Vagina (tissue), 2 donors: ENCODE results near the gene HIRA. TPM values are rescaled to one million over a fixed set of nuclear protein-coding genes. Genes with fewer than 3 reads are reported as not detected.

ENCODE experiments used
- DNase-seq, 2 donors: peaks; one replicate each; pipeline ENCODE4 v3.0.0-alpha.2; 2017; ENCODE audit errors: extremely low spot score in 2 of 2
- H3K27ac ChIP-seq: fragments of 200-600 bp; sonication (generic); one replicate; pipeline ENCODE4 v1.5.1; 2019
- H3K27me3 ChIP-seq: fragments of 200-600 bp; sonication (generic); one replicate; pipeline ENCODE4 v1.5.1; 2019
- H3K36me3 ChIP-seq, 2 donors: fragments of 200-600 bp; sonication (generic); one replicate each; pipeline ENCODE4 v1.5.1; 2017 to 2019
- H3K4me1 ChIP-seq: fragments of 200-600 bp; sonication (generic); one replicate; pipeline ENCODE4 v1.5.1; 2019
- H3K4me3 ChIP-seq, 2 donors: fragments of 200-600 bp; sonication (generic); 1 replicate in 1 of 2; 2 replicates in 1 of 2; pipeline ENCODE4 v1.5.1; 2016 to 2019
- H3K9me3 ChIP-seq: fragments of 200-600 bp; sonication (generic); one replicate; pipeline ENCODE4 v1.5.1; 2019
- CTCF ChIP-seq, 3 experiments: fragments of 450-650 bp in 2 of 3; fragments of 200-600 bp in 1 of 3; sonication (generic) in 1 of 3; IDR thresholded peaks; one replicate each; pipeline ENCODE4 v1.5.1; 2017 to 2019; ENCODE audit warnings: antibody characterized with exemption in 3 of 3, mild to moderate bottlenecking in 2 of 3, moderate library complexity in 2 of 3
- POLR2A ChIP-seq, 2 donors: fragments of 450-650 bp; IDR thresholded peaks; one replicate each; pipeline ENCODE4 v1.6.1; 2017; ENCODE audit warnings: antibody characterized with exemption in 2 of 2, mild to moderate bottlenecking in 2 of 2, moderate library complexity in 2 of 2
- POLR2AphosphoS5 ChIP-seq, 2 donors: sonication (generic); formaldehyde crosslinking; IDR thresholded peaks; one replicate each; pipeline ENCODE4 v1.9.0; 2017; ENCODE audit warnings: antibody characterized with exemption in 2 of 2, mild to moderate bottlenecking in 2 of 2, low read depth in 1 of 2; ENCODE audit not compliant: insufficient read depth in 1 of 2
- intact Hi-C: fragments of 100-400 bp; cut with DNase I; formaldehyde crosslinking; loops from one replicate; pipeline ENCODE4 v1.15.1; 2023
- total RNA-seq: library from RNA; depleted of rRNA; stranded (reverse); fragments of >200 nt; gene quantifications from one replicate; pipeline ENCODE4 v1.2.3, GENCODE V29; 2016

HIRA gene, protein sequence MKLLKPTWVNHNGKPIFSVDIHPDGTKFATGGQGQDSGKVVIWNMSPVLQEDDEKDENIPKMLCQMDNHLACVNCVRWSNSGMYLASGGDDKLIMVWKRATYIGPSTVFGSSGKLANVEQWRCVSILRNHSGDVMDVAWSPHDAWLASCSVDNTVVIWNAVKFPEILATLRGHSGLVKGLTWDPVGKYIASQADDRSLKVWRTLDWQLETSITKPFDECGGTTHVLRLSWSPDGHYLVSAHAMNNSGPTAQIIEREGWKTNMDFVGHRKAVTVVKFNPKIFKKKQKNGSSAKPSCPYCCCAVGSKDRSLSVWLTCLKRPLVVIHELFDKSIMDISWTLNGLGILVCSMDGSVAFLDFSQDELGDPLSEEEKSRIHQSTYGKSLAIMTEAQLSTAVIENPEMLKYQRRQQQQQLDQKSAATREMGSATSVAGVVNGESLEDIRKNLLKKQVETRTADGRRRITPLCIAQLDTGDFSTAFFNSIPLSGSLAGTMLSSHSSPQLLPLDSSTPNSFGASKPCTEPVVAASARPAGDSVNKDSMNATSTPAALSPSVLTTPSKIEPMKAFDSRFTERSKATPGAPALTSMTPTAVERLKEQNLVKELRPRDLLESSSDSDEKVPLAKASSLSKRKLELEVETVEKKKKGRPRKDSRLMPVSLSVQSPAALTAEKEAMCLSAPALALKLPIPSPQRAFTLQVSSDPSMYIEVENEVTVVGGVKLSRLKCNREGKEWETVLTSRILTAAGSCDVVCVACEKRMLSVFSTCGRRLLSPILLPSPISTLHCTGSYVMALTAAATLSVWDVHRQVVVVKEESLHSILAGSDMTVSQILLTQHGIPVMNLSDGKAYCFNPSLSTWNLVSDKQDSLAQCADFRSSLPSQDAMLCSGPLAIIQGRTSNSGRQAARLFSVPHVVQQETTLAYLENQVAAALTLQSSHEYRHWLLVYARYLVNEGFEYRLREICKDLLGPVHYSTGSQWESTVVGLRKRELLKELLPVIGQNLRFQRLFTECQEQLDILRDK
- total RNA-seq: 13.5 TPM

- intact Hi-C loops: loop anchor here (2.0 kb wide), 1 partner anchor 47 kb away; the partner anchor contains the start of genes CDC45 and UFD1
- DNase-seq: no peak
- peak within 1 kb of the TSS; percentile 88 for H3K27ac ChIP-seq
- H3K36me3 ChIP-seq: peaks cover 0 to 25% of the 10 kb centered on the region in 2 donors
- TF ChIP-seq POLR2AphosphoS5 (IDR thresholded peaks at IDR 0.05; ENCODE audit: insufficient read depth in 1 of 2, low read depth in 1 of 2) (no peak), POLR2A (IDR thresholded peaks at IDR 0.05) (peak in 1 of 2 donors; percentile 19), CTCF (IDR thresholded peaks at IDR 0.05) (no peak)
- H3K9me3 ChIP-seq: no peaks in the 10 kb centered on the region
- no peaks in the 10 kb centered on the region for H3K27me3 ChIP-seq
- H3K4me3 ChIP-seq: peak within 1 kb of the TSS; percentile 81 to 93
- peaks cover 37% of the 10 kb centered on the region for H3K4me1 ChIP-seq
These were observed at the start of gene HIRA for GRCh38 chr22:19431649-19432132. HIRA (minus strand) TSS chr22:19431733; CDS start chr22:19431476, 257 bp downstream.

GRCh38 chr22:19480789-19481188 lies 49.3 kb upstream of the HIRA start:
- no peaks in the 10 kb centered on the region for H3K9me3 ChIP-seq
- DNase-seq: no peak
- no peaks in the 10 kb centered on the region for H3K36me3 ChIP-seq
- no peak overlapping the region for H3K4me3 ChIP-seq
- TF ChIP-seq POLR2A (IDR thresholded peaks at IDR 0.05) (no peak), POLR2AphosphoS5 (IDR thresholded peaks at IDR 0.05; ENCODE audit: insufficient read depth in 1 of 2, low read depth in 1 of 2) (no peak), CTCF (IDR thresholded peaks at IDR 0.05) (no peak)
- H3K4me1 ChIP-seq: peaks cover 31% of the 10 kb centered on the region
- no peak overlapping the region for H3K27ac ChIP-seq
- H3K27me3 ChIP-seq: no peaks in the 10 kb centered on the region
- intact Hi-C loops: no loop called here

GRCh38 chr22:19480173-19480568 lies 48.6 kb upstream of the HIRA start:
- TF ChIP-seq CTCF (IDR thresholded peaks at IDR 0.05) (no peak), POLR2AphosphoS5 (IDR thresholded peaks at IDR 0.05; ENCODE audit: insufficient read depth in 1 of 2, low read depth in 1 of 2) (no peak), POLR2A (IDR thresholded peaks at IDR 0.05) (no peak)
- H3K36me3 ChIP-seq: peaks cover 0 to 1% of the 10 kb centered on the region in 2 donors
- peaks cover 31% of the 10 kb centered on the region for H3K4me1 ChIP-seq
- H3K9me3 ChIP-seq: no peaks in the 10 kb centered on the region
- H3K4me3 ChIP-seq: peak overlapping the region; percentile 72 to 89
- no peak for DNase-seq
- intact Hi-C loops: no loop called here
- no peaks in the 10 kb centered on the region for H3K27me3 ChIP-seq
- H3K27ac ChIP-seq: no peak overlapping the region

GRCh38 chr22:19479355-19480172 lies 48.0 kb upstream of the HIRA start, which contains the start of gene CDC45:
CDC45 (plus strand) TSS chr22:19479920; CDS start chr22:19479969, 49 bp downstream.
- TF ChIP-seq CTCF (IDR thresholded peaks at IDR 0.05) (no peak), POLR2A (IDR thresholded peaks at IDR 0.05) (no peak), POLR2AphosphoS5 (IDR thresholded peaks at IDR 0.05; ENCODE audit: insufficient read depth in 1 of 2, low read depth in 1 of 2) (peak; percentile 63 to 96)
- H3K9me3 ChIP-seq: no peaks in the 10 kb centered on the region
- intact Hi-C loops: loop anchor here (2.0 to 10.0 kb wide), 2 partner anchors 47 to 65 kb away; partner anchors contain the start of gene MRPL40
- no peaks in the 10 kb centered on the region for H3K27me3 ChIP-seq
- DNase-seq: peak in 1 of 2 donors; percentile 99
- H3K4me3 ChIP-seq: peak within 1 kb of the TSS; percentile 72 to 89
- peaks cover 0 to 7% of the 10 kb centered on the region in 2 donors for H3K36me3 ChIP-seq
- peak within 1 kb of the TSS; percentile 93 for H3K27ac ChIP-seq
- H3K4me1 ChIP-seq: peaks cover 31% of the 10 kb centered on the region
